Measurements from ENCODE around the gene CLEC16A.

CLEC16A gene

GRCh38 chr16:11161439-11161838 is 217.1 kb downstream of the CLEC16A start:
- TF ChIP-seq, protein P1, sequence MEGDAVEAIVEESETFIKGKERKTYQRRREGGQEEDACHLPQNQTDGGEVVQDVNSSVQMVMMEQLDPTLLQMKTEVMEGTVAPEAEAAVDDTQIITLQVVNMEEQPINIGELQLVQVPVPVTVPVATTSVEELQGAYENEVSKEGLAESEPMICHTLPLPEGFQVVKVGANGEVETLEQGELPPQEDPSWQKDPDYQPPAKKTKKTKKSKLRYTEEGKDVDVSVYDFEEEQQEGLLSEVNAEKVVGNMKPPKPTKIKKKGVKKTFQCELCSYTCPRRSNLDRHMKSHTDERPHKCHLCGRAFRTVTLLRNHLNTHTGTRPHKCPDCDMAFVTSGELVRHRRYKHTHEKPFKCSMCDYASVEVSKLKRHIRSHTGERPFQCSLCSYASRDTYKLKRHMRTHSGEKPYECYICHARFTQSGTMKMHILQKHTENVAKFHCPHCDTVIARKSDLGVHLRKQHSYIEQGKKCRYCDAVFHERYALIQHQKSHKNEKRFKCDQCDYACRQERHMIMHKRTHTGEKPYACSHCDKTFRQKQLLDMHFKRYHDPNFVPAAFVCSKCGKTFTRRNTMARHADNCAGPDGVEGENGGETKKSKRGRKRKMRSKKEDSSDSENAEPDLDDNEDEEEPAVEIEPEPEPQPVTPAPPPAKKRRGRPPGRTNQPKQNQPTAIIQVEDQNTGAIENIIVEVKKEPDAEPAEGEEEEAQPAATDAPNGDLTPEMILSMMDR (IDR thresholded peaks at IDR 0.05; ENCODE audit: low read depth, low read length, poor library complexity, severe bottlenecking), result no peak
- no peak for TF ChIP-seq EZH2phosphoT487 (IDR thresholded peaks at IDR 0.05; ENCODE audit: borderline replicate concordance, low read length)
- H3K4me1 ChIP-seq (ENCODE audit: control insufficient read depth, low read length), result peaks cover 7% of the 10 kb centered on the region

DNA sequence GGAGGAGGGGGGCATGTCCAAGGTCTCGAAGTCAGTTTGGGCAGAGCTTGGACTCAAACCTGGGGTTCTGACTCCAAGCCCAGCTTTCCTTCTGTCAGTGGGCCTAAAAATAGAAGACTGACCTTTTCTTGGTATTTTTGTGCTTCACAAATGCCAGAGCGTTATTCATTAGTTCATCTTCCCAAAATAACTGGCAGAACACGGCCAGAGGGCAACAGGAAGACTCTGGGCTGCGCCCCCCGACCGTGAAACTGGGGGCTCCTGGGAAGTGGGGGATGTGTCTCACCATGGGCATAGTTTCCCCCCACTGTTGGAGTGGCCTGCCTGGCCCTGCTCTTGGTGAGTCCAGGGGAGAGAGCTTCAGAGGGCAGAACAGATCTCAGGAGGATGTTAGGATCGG is 217.6 kb downstream of the CLEC16A start:
- Histone ChIP-seq H3K36me3 (ENCODE audit: control insufficient read depth, low read length) (no peaks in the 10 kb centered on the region), H3K4me3 (ENCODE audit: low read length) (no peak overlapping the region), H3K4me1 (ENCODE audit: control insufficient read depth, low read length) (peaks cover 6% of the 10 kb centered on the region), H3K9me2 (replicated peaks; ENCODE audit: control insufficient read depth, low read length) (no peaks in the 10 kb centered on the region), H3F3A (ENCODE audit: control insufficient read depth, insufficient read depth) (no peaks in the 10 kb centered on the region), H3K9me3 (ENCODE audit: control insufficient read depth, insufficient read depth, low read length) (no peaks in the 10 kb centered on the region), H3K4me2 (ENCODE audit: low read length) (no peak overlapping the region), H3K27me3 (ENCODE audit: control insufficient read depth, low read length) (no peaks in the 10 kb centered on the region), H3K79me2 (ENCODE audit: control insufficient read depth, low read length) (no peaks in the 10 kb centered on the region), H4K20me1 (ENCODE audit: control insufficient read depth, insufficient read depth, low read depth, low read length) (no peaks in the 10 kb centered on the region), H3K27ac (ENCODE audit: low read depth, low read length) (no peak overlapping the region)
- TF ChIP-seq, protein P1 (IDR thresholded peaks at IDR 0.05; ENCODE audit: low read depth, low read length, poor library complexity, severe bottlenecking), result no peak
- TF ChIP-seq EZH2phosphoT487 (IDR thresholded peaks at IDR 0.05; ENCODE audit: borderline replicate concordance, low read length), result no peak

More at GRCh38 chr16:11161439-11161838, 217.1 kb downstream of the CLEC16A start:
- Histone ChIP-seq H3K9me3 (ENCODE audit: control insufficient read depth, insufficient read depth, low read length) (no peaks in the 10 kb centered on the region), H3K36me3 (ENCODE audit: control insufficient read depth, low read length) (no peaks in the 10 kb centered on the region), H3K9me2 (replicated peaks; ENCODE audit: control insufficient read depth, low read length) (no peaks in the 10 kb centered on the region), H3K27me3 (ENCODE audit: control insufficient read depth, low read length) (no peaks in the 10 kb centered on the region), H3K79me2 (ENCODE audit: control insufficient read depth, low read length) (no peaks in the 10 kb centered on the region), H3F3A (ENCODE audit: control insufficient read depth, insufficient read depth) (no peaks in the 10 kb centered on the region), H3K27ac (ENCODE audit: low read depth, low read length) (no peak overlapping the region), H3K4me2 (ENCODE audit: low read length) (no peak overlapping the region), H3K4me3 (ENCODE audit: low read length) (no peak overlapping the region), H4K20me1 (ENCODE audit: control insufficient read depth, insufficient read depth, low read depth, low read length) (no peaks in the 10 kb centered on the region)

DNA sequence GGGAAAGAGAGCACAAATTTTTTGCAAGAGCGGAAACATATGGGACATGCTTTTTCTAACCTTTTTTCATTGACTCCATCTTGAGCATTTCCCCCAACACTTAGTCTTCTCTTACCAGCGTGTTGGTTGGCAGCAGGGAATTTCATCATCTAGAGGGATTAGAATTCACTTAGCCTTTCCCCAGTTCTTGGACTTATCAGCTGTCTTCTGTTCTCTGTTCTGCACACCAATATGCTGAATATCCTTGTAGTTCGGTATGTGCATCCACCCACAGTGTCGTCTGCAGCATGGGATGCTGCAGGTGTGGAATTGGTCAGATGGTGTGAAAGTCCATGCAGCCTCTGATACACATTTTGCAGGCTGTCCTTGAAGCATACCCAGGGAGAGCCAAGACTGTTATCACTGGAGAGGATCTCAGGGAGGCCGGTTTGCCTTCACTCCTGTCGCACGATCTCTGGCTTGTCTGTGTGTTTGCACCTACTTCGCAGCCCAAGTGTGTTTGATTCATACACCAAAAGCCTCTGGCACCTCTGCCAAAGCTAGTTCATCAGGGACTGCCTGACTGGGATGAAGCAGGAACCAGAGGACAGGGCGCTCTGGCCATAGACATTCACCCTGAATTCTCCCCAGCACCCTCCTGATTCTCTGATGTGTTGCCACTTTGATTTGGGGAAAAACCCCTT is 218.4 kb downstream of the CLEC16A start:
- H3F3A ChIP-seq (ENCODE audit: control insufficient read depth, insufficient read depth), result no peaks in the 10 kb centered on the region
- no peaks in the 10 kb centered on the region for H3K79me2 ChIP-seq (ENCODE audit: control insufficient read depth, low read length)
- H3K36me3 ChIP-seq (ENCODE audit: control insufficient read depth, low read length), result no peaks in the 10 kb centered on the region
- no peak overlapping the region for H3K4me2 ChIP-seq (ENCODE audit: low read length)
- no peaks in the 10 kb centered on the region for H4K20me1 ChIP-seq (ENCODE audit: control insufficient read depth, insufficient read depth, low read depth, low read length)
- no peaks in the 10 kb centered on the region for H3K4me1 ChIP-seq (ENCODE audit: control insufficient read depth, low read length)
- H3K4me3 ChIP-seq (ENCODE audit: low read length), result no peak overlapping the region
- TF ChIP-seq, protein P1 (IDR thresholded peaks at IDR 0.05; ENCODE audit: low read depth, low read length, poor library complexity, severe bottlenecking), result no peak
- no peak for TF ChIP-seq EZH2phosphoT487 (IDR thresholded peaks at IDR 0.05; ENCODE audit: borderline replicate concordance, low read length)
- H3K9me3 ChIP-seq (ENCODE audit: control insufficient read depth, insufficient read depth, low read length), result no peaks in the 10 kb centered on the region
- no peak overlapping the region for H3K27ac ChIP-seq (ENCODE audit: low read depth, low read length)
- no peaks in the 10 kb centered on the region for H3K27me3 ChIP-seq (ENCODE audit: control insufficient read depth, low read length)
- no peaks in the 10 kb centered on the region for H3K9me2 ChIP-seq (replicated peaks; ENCODE audit: control insufficient read depth, low read length)
